Measurements from ENCODE around the gene UBA1. TPM values are rescaled to one million over a fixed set of nuclear protein-coding genes. Genes with fewer than 3 reads are reported as not detected.

UBA1 gene
- total RNA-seq, 2 donors from 2014 or later: 185 to 286 TPM

GRCh38 chrX:47226071-47226470 lies 32.4 kb downstream of the UBA1 start:
- DNase-seq (ENCODE audit: low spot score): no peak
- Histone ChIP-seq H3K27ac (no peak overlapping the region), H3K9me3 (no peaks in the 10 kb centered on the region), H3K4me3 (no peak overlapping the region), H3K4me1 (replicated peaks) (no peaks in the 10 kb centered on the region), H3K27me3 (replicated peaks; ENCODE audit: insufficient read depth) (no peaks in the 10 kb centered on the region), H3K36me3 (no peaks in the 10 kb centered on the region)
- intact Hi-C loops (cut with DNase I): no loop called here
- TF ChIP-seq POLR2A (IDR thresholded peaks at IDR 0.05): no peak
- 89% methylated on average over 5 of the region's 6 CpGs for WGBS

- TF ChIP-seq CTCF (IDR thresholded peaks at IDR 0.05) (no peak), POLR2AphosphoS5 (IDR thresholded peaks at IDR 0.05) (no peak), POLR2A (IDR thresholded peaks at IDR 0.05) (no peak)
- Histone ChIP-seq H3K27me3 (replicated peaks; ENCODE audit: insufficient read depth) (no peaks in the 10 kb centered on the region), H3K36me3 (no peaks in the 10 kb centered on the region), H3K4me1 (replicated peaks) (no peaks in the 10 kb centered on the region), H3K27ac (no peak overlapping the region), H3K9me3 (no peaks in the 10 kb centered on the region), H3K4me3 (no peak overlapping the region)
- intact Hi-C loops (cut with DNase I): no loop called here
- DNase-seq (ENCODE audit: low spot score): no peak
- WGBS: 85% methylated on average over 13 of the region's 19 CpGs
Measured at GRCh38 chrX:47226531-47227333, 33.1 kb downstream of the UBA1 start.

DNA sequence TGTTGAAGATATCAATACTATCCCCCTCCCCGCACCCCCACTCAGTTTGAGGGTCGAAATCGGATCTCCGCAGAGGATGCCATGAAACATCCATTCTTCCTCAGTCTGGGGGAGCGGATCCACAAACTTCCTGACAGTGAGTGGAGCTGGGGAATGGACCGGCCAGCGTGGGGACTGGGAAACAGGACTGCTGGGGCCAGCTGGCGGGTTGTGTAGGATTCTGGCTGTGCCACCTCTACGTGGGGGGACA lies 33.6 kb downstream of the UBA1 start:
- Histone ChIP-seq H3K36me3 (no peaks in the 10 kb centered on the region), H3K4me1 (replicated peaks) (no peaks in the 10 kb centered on the region), H3K27ac (no peak overlapping the region), H3K9me3 (no peaks in the 10 kb centered on the region), H3K27me3 (replicated peaks; ENCODE audit: insufficient read depth) (no peaks in the 10 kb centered on the region), H3K4me3 (no peak overlapping the region)
- no peak for DNase-seq (ENCODE audit: low spot score)
- WGBS: 88% methylated on average over 9 of the region's 9 CpGs
- no peak for TF ChIP-seq POLR2A (IDR thresholded peaks at IDR 0.05)
- intact Hi-C loops (cut with DNase I): no loop called here

DNA sequence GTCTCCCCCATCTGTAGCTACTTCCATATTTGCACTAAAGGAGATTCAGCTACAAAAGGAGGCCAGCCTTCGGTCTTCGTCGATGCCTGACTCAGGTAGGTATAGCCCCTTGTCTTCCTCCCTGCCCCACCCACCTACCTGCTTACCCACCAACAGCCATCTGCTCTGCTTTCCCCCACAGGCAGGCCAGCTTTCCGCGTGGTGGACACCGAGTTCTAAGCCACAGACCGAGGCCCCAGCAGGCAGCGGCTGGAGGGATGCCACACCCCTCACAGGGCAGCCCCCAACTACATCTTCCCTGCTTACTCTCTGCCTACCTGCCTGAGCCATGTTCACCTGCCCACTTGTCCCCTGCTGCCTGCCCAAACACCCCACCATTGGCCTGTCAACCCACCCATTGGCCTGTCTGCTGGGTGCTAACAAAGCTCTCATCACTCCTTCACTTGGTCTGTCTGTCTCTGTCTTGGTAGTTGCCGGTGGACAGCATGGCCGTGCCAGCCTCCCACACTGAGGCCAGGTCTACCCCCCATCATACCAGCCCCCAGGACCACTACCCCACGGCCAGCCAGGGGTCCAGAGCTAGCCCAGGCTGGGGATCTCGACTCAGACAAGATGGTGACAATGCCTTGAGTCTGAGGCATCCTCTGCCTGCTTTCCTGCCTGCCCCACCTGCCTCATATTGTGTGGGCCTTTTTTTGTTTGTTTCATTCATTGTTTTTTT lies 35.1 kb downstream of the UBA1 start:
- H3K9me3 ChIP-seq: no peaks in the 10 kb centered on the region
- DNase-seq (ENCODE audit: low spot score): no peak
- 89% methylated on average over 8 of the region's 12 CpGs for WGBS
- H3K36me3 ChIP-seq: no peaks in the 10 kb centered on the region
- no peak overlapping the region for H3K27ac ChIP-seq
- H3K4me1 ChIP-seq (replicated peaks): no peaks in the 10 kb centered on the region
- TF ChIP-seq POLR2A (IDR thresholded peaks at IDR 0.05) (no peak), CTCF (IDR thresholded peaks at IDR 0.05) (no peak), POLR2AphosphoS5 (IDR thresholded peaks at IDR 0.05) (no peak)
- H3K4me3 ChIP-seq: no peak overlapping the region
- no peaks in the 10 kb centered on the region for H3K27me3 ChIP-seq (replicated peaks; ENCODE audit: insufficient read depth)
- intact Hi-C loops (cut with DNase I): no loop called here

- DNase-seq (ENCODE audit: low spot score): no peak
- 100% methylated on average over 2 of the region's 6 CpGs for WGBS
- Histone ChIP-seq H3K4me1 (replicated peaks) (no peaks in the 10 kb centered on the region), H3K27ac (no peak overlapping the region), H3K27me3 (replicated peaks; ENCODE audit: insufficient read depth) (no peaks in the 10 kb centered on the region), H3K36me3 (no peaks in the 10 kb centered on the region), H3K4me3 (no peak overlapping the region), H3K9me3 (no peaks in the 10 kb centered on the region)
- intact Hi-C loops (cut with DNase I): no loop called here
- TF ChIP-seq POLR2A (IDR thresholded peaks at IDR 0.05) (no peak), POLR2AphosphoS5 (IDR thresholded peaks at IDR 0.05) (no peak), CTCF (IDR thresholded peaks at IDR 0.05) (no peak)
Measured at GRCh38 chrX:47229427-47229826, 35.8 kb downstream of the UBA1 start.

Measured in prostate gland (tissue), 2 donors.